ENCODE results near the gene GRK2. TPM values are rescaled to one million over a fixed set of nuclear protein-coding genes. Genes with fewer than 3 reads are reported as not detected.

Gene GRK2
- total and polyA plus RNA-seq, 9 of the 15 experiments (the other 6 are each of a cell fraction or from before 2014, with no cell fraction given) = 0.24 to 95.8 (median 56.5) TPM

- POLR2A ChIA-PET = interaction anchor here (1.0 to 1.7 kb wide), 3 partner anchors 11 to 41 kb away, joined by 3 to 7 read pairs (median 3); partner anchors contain the start of gene ANKRD13D
- Histone ChIP-seq H3K9me1 (ENCODE audit: control insufficient read depth, insufficient read depth, low read length) (no peaks in the 10 kb centered on the region), H3K9me3 (replicated peaks; ENCODE audit: control insufficient read depth, insufficient read depth, low read depth, low read length) (no peaks in the 10 kb centered on the region), H3K27me3 (ENCODE audit: control insufficient read depth in 2 of 2, insufficient read depth in 2 of 2, low read length in 2 of 2) (no peaks in the 10 kb centered on the region), H2AFZ (ENCODE audit: low read depth, low read length) (no peak overlapping the region), H3K4me1 (replicated peaks in 1 of 2; ENCODE audit: control insufficient read depth in 2 of 2, insufficient read depth in 2 of 2, low read length in 2 of 2) (peaks cover 34 to 62% of the 10 kb centered on the region in 2 experiments), H3K79me2 (ENCODE audit: control insufficient read depth, insufficient read depth, low read length) (no peaks in the 10 kb centered on the region), H3K4me3 (no peak overlapping the region), H3K9ac (ENCODE audit: insufficient read depth in 1 of 2, low read depth in 2 of 2, low read length in 2 of 2) (peak overlapping the region in 1 of 2 experiments; percentile 83; a peak in 2 of 4 replicates), H3K36me3 (ENCODE audit: control insufficient read depth, insufficient read depth, low read length) (no peaks in the 10 kb centered on the region), H3K4me2 (ENCODE audit: insufficient read depth, low read length) (no peak overlapping the region), H3K27ac (ENCODE audit: extremely low read depth, low read depth, low read length) (no peak overlapping the region), H4K20me1 (replicated peaks; ENCODE audit: control insufficient read depth, insufficient read depth, low read length) (no peaks in the 10 kb centered on the region)
- FAIRE-seq = no peak
- no peak for DNase-seq (ENCODE audit: extremely low read depth in 1 of 4, low spot score in 3 of 4)
- no TSS peak for BruUV-seq (replicated peaks)
- CTCF ChIA-PET (ENCODE audit: low intra/inter-chr PET ratio) = no interaction called here
- in situ Hi-C loops (cut with MboI) = loop anchor here (5.0 kb wide), 1 partner anchor 34 kb away; no protein-coding TSS in a partner anchor
- intact Hi-C loops (cut with micrococcal nuclease) = no loop called here
- TF ChIP-seq BRCA1 (IDR thresholded peaks at IDR 0.05) = no peak
- TF ChIP-seq BRCA1 (CRISPR knock-in tag; IDR thresholded peaks at IDR 0.05) = no peak
- TF ChIP-seq HOXB6 (CRISPR knock-in tag; IDR thresholded peaks at IDR 0.05; ENCODE audit: borderline replicate concordance) = no peak
- TF ChIP-seq ZNF764 (CRISPR knock-in tag; IDR thresholded peaks at IDR 0.05; ENCODE audit: low read depth) = no peak
- TF ChIP-seq ZHX1 (conservative IDR thresholded peaks at IDR 0.05; ENCODE audit: low read length) = no peak
- no peak for TF ChIP-seq NFYB (IDR thresholded peaks at IDR 0.05; ENCODE audit: extremely low read depth, insufficient read length)
- 0 out of 2 replicates have a peak, but pooled peaks have one; percentile 20 for TF ChIP-seq ZNF263 (CRISPR knock-in tag; IDR thresholded peaks at IDR 0.05; ENCODE audit: borderline replicate concordance)
- TF ChIP-seq HMBOX1 (IDR thresholded peaks at IDR 0.05) = no peak
- no peak for TF ChIP-seq MITF (IDR thresholded peaks at IDR 0.05)
- ATAC-seq = no peak
- 81% methylated on average over 10 of the region's 18 CpGs for WGBS (ENCODE audit: insufficient coverage, low coverage, missing lambda C conversion rate)
Observed at GRCh38 chr11:67311051-67311555, 44.8 kb downstream of the GRK2 start.

All from K562 (cell line).